Epithelial cell of proximal tubule (primary cell): Measurements from ENCODE around the gene PSMG3. TPM values are rescaled to one million over a fixed set of nuclear protein-coding genes. Genes with fewer than 3 reads are reported as not detected.

Experiments
- DNase-seq: peaks from one replicate; pipeline ENCODE4 v3.0.0-alpha.2; 2011; ENCODE audit warnings: low read depth
- H3K4me3 ChIP-seq: 2 replicates; pipeline ENCODE4 v1.5.1; 2011; ENCODE audit warnings: low read depth, mild to moderate bottlenecking, low read length
- CTCF ChIP-seq: conservative IDR thresholded peaks from 2 replicates; pipeline ENCODE4 v1.5.1; 2012; ENCODE audit warnings: low read depth, mild to moderate bottlenecking, low read length
- total RNA-seq: library from RNA; depleted of rRNA; stranded (reverse); fragments of >200 nt; gene quantifications from 2 replicates; pipeline ENCODE4 v1.2.3, GENCODE V29; 2015

PSMG3 gene
- total RNA-seq, 1 donor from 2014 or later: 55.4 TPM

- no peak for DNase-seq
- no peak for TF ChIP-seq CTCF
- peak overlapping the region; percentile 70 for H3K4me3 ChIP-seq
Measured at GRCh38 chr7:1531979-1532455, 37.8 kb downstream of the PSMG3 start.

GRCh38 chr7:1531263-1531978 is 38.4 kb downstream of the PSMG3 start:
- no peak for DNase-seq
- H3K4me3 ChIP-seq: peak overlapping the region; percentile 70
- no peak for TF ChIP-seq CTCF

GRCh38 chr7:1530946-1531262 is 38.9 kb downstream of the PSMG3 start:
- TF ChIP-seq CTCF: no peak
- no peak for DNase-seq
- peak overlapping the region; percentile 70 for H3K4me3 ChIP-seq

- H3K4me3 ChIP-seq: no peak overlapping the region
- TF ChIP-seq CTCF: no peak
- no peak for DNase-seq
Measured at GRCh38 chr7:1529383-1530116, 40.3 kb downstream of the PSMG3 start.

- DNase-seq: no peak
Measured at GRCh38 chr7:1526271-1526754, 43.5 kb downstream of the PSMG3 start.

GRCh38 chr7:1525409-1525808 is 44.4 kb downstream of the PSMG3 start:
- H3K4me3 ChIP-seq: no peak overlapping the region
- TF ChIP-seq CTCF: no peak
- no peak for DNase-seq

More at GRCh38 chr7:1526271-1526754, 43.5 kb downstream of the PSMG3 start:
- no peak for TF ChIP-seq CTCF
- no peak overlapping the region for H3K4me3 ChIP-seq

- no peak overlapping the region for H3K4me3 ChIP-seq
- no peak for TF ChIP-seq CTCF
- no peak for DNase-seq
Measured at GRCh38 chr7:1523844-1524243, 46.0 kb downstream of the PSMG3 start.
